Pancreas (tissue), 10 donors: ENCODE results near the gene HIVEP1. TPM values are rescaled to one million over a fixed set of nuclear protein-coding genes. Genes with fewer than 3 reads are reported as not detected.

ENCODE experiments used
- ATAC-seq, 4 donors: fragments of 200-7000 bp; cut with Tn5 transposase; one replicate each; pipeline versions ENCODE4 v1.8.0 to v1.9.1; 2020; ENCODE audit warnings: mild to moderate bottlenecking in 4 of 4, moderate library complexity in 4 of 4
- DNase-seq, 6 donors: peaks; one replicate each; pipeline ENCODE4 v3.0.0-alpha.2; 2020
- FAIRE-seq: peaks from 2 replicates; lab custom pipeline; 2012; peaks lifted over from hg19 to GRCh38; lab: Jason Lieb, UNC
- H3K27ac ChIP-seq, 4 donors: fragments of 200-600 bp; sonication (generic); 1 replicate in 3 of 4; 2 replicates in 1 of 4; pipeline versions ENCODE4 v1.5.0 to v1.8.0; 2020
- H3K27me3 ChIP-seq, 4 donors: fragments of 200-600 bp; one replicate each; pipeline ENCODE4 v1.8.0; 2021
- H3K36me3 ChIP-seq, 3 donors: fragments of 200-600 bp; sonication (generic) in 1 of 3; one replicate each; pipeline versions ENCODE4 v1.5.0 to v1.8.0; 2020 to 2021
- H3K4me1 ChIP-seq, 3 donors: fragments of 200-600 bp; one replicate each; pipeline ENCODE4 v1.8.0; 2021
- H3K4me3 ChIP-seq, 4 donors: fragments of 200-600 bp; sonication (generic) in 2 of 4; one replicate each; pipeline versions ENCODE4 v1.5.0 to v1.8.0; 2020 to 2021
- H3K9me3 ChIP-seq, 4 donors: fragments of 200-600 bp; one replicate each; pipeline ENCODE4 v1.8.0; 2021
- CTCF ChIP-seq, 4 donors: fragments of 200-600 bp; sonication (generic) in 3 of 4; IDR thresholded peaks; one replicate each; pipeline versions ENCODE4 v1.5.0 to v1.8.0; 2021; ENCODE audit warnings: antibody characterized with exemption in 4 of 4
- WGBS, 2 donors: extraction: QIAGEN DNeasy Blood & Tissue Kit; methylation state at CpG; one replicate each; pipeline ENCODE4 v1.1.7; 2013; 5-methylcytosine and 5-hydroxymethylcytosine counted together
- intact Hi-C, 3 donors: fragments of 100-400 bp; cut with DNase I; formaldehyde crosslinking; loops; one replicate each; pipeline versions ENCODE4 v1.11.1 to v1.14.2; 2022
- polyA plus RNA-seq, 2 donors: library from polyadenylated mRNA; stranded (reverse); fragments of 200-250 nt; gene quantifications; one replicate each; pipeline ENCODE4 v1.2.3, GENCODE V29; 2013
- total RNA-seq, 6 donors: library from RNA; stranded (reverse); fragmentation: NEBNext Ultra II Directional in 4 of 6; extraction: Animal tissue kit (Norgen Biotek cat#: 25700) in 4 of 6; gene quantifications; one replicate each; pipeline versions ENCODE4 v1.2.1 to v1.2.4, GENCODE V29; 2021 to 2023
- donor health status: healthy with polysubstance abuse.
- donor health status: DM: no; HTN: no; CAD: no; lungs with moderate emphysema.
- donor health status: DM: no; HTN: no; CAD: no.
- donor health status: control.
- donor health status: control.
- donor health status: Bipolar disorder and iron deficiency.
- donor health status: DM: yes; HTN: yes; CAD: no.
- donor health status: DM: no; HTN: no; CAD: no.
- donor health status: DM: no; HTN: no; CAD: no.
- donor health status: DM: yes; HTN: yes; CAD: no.

Gene HIVEP1
- 10 to 100 TPM in 3 of 6 donors, 1 to 10 TPM in 3; 8.2 to 17.7 (median 9.9) TPM for total RNA-seq
- polyA plus RNA-seq = 1 to 10 TPM; 3.8 to 4.1 TPM

GRCh38 chr6:12012038-12012557, at the start of gene HIVEP1:
TSS of gene HIVEP1 (plus strand) at chr6:12012312. CDS start at chr6:12015629, 3,317 bp downstream.
- peak within 1 kb of the TSS; percentile 69 to 84 (median 70) for H3K4me3 ChIP-seq
- DNase-seq = peak in 5 of 6 donors; percentile 24 to 80 (median 52)
- WGBS, 2 donors = 1% methylated on average over 21 to 78 of the region's 78 CpGs
- TF ChIP-seq CTCF (IDR thresholded peaks at IDR 0.05) = no peak
- intact Hi-C loops = no loop called here
- no peak for FAIRE-seq
- peaks cover 0 to 3% (median 0%) of the 10 kb centered on the region in 3 donors for H3K36me3 ChIP-seq
- peaks cover 7 to 32% (median 24%) of the 10 kb centered on the region in 3 donors for H3K4me1 ChIP-seq
- H3K27ac ChIP-seq = peak within 1 kb of the TSS; percentile 77 to 98 (median 92)
- H3K9me3 ChIP-seq = no peaks in the 10 kb centered on the region
- ATAC-seq = no peak
- H3K27me3 ChIP-seq = no peaks in the 10 kb centered on the region

- peak; percentile 9 for FAIRE-seq
- H3K27me3 ChIP-seq = no peaks in the 10 kb centered on the region
These were observed 48.2 kb upstream of the HIVEP1 start for GRCh38 chr6:11963756-11964500.

GRCh38 chr6:11964729-11965335, 47.3 kb upstream of the HIVEP1 start:
- FAIRE-seq = no peak
- WGBS, 2 donors = 92 to 97% methylated on average over 3 of the region's 3 CpGs
- no peak for DNase-seq
- no peaks in the 10 kb centered on the region for H3K27me3 ChIP-seq
- no peak overlapping the region for H3K27ac ChIP-seq
- H3K9me3 ChIP-seq = no peaks in the 10 kb centered on the region
- TF ChIP-seq CTCF (IDR thresholded peaks at IDR 0.05) = no peak
- peaks cover 0 to 2% (median 0%) of the 10 kb centered on the region in 3 donors for H3K4me1 ChIP-seq
- no peaks in the 10 kb centered on the region for H3K36me3 ChIP-seq
- intact Hi-C loops = no loop called here
- no peak overlapping the region for H3K4me3 ChIP-seq
- ATAC-seq = no peak

More at GRCh38 chr6:11963756-11964500, 48.2 kb upstream of the HIVEP1 start:
- no peak for TF ChIP-seq CTCF (IDR thresholded peaks at IDR 0.05)
- ATAC-seq (no peak), DNase-seq (no peak)
- intact Hi-C loops = no loop called here
- Histone ChIP-seq H3K36me3 (no peaks in the 10 kb centered on the region), H3K4me3 (no peak overlapping the region), H3K27ac (no peak overlapping the region), H3K9me3 (no peaks in the 10 kb centered on the region), H3K4me1 (peaks cover 0 to 2% (median 0%) of the 10 kb centered on the region in 3 donors)
- WGBS, 2 donors = 88 to 95% methylated on average over 3 of the region's 3 CpGs

- ATAC-seq (no peak), FAIRE-seq (no peak), DNase-seq (no peak)
- no peak for TF ChIP-seq CTCF (IDR thresholded peaks at IDR 0.05)
- Histone ChIP-seq H3K9me3 (no peaks in the 10 kb centered on the region), H3K27me3 (no peaks in the 10 kb centered on the region), H3K4me3 (no peak overlapping the region), H3K36me3 (no peaks in the 10 kb centered on the region), H3K27ac (no peak overlapping the region), H3K4me1 (peaks cover 0 to 2% (median 0%) of the 10 kb centered on the region in 3 donors)
- intact Hi-C loops = no loop called here
- WGBS, 2 donors = 56 to 82% methylated on average over 2 of the region's 2 CpGs
These were observed 46.6 kb upstream of the HIVEP1 start for GRCh38 chr6:11965499-11965898.
